ENCODE data around the gene MED22. TPM values are rescaled to one million over a fixed set of nuclear protein-coding genes. Genes with fewer than 3 reads are reported as not detected.

Gene MED22
- polyA plus RNA-seq, 3 donors: 6.8 to 27.7 (median 9.6) TPM

- Mint-ChIP-seq H3K27me3 (ENCODE audit: low read depth in 3 of 3) (peaks cover 4 to 19% (median 7%) of the 10 kb centered on the region in 3 donors), H3K4me3 (no peak overlapping the region), H3K4me1 (no peaks in the 10 kb centered on the region), H3K36me3 (no peaks in the 10 kb centered on the region), H3K9me3 (peaks cover 0 to 3% (median 0%) of the 10 kb centered on the region in 7 donors), H3K27ac (peak overlapping the region in 1 of 7 donors; percentile 53)
- Histone ChIP-seq H3K9me3 (replicated peaks in 1 of 2; ENCODE audit: control insufficient read depth in 1 of 2, insufficient read depth in 1 of 2, low read length in 2 of 2) (no peaks in the 10 kb centered on the region), H3K4me3 (replicated peaks in 1 of 3; ENCODE audit: low read depth in 2 of 3, low read length in 3 of 3) (no peak overlapping the region), H3K4me1 (ENCODE audit: control insufficient read depth in 1 of 2, insufficient read depth in 2 of 2, low read length in 2 of 2) (no peaks in the 10 kb centered on the region), H3K36me3 (replicated peaks in 1 of 2; ENCODE audit: control insufficient read depth in 1 of 2, insufficient read depth in 2 of 2, low read length in 2 of 2) (no peaks in the 10 kb centered on the region), H3K9ac (ENCODE audit: insufficient read depth, low read length, poor library complexity, severe bottlenecking) (no peak overlapping the region), H4K20me1 (ENCODE audit: insufficient read depth, low read length) (no peaks in the 10 kb centered on the region), H2AFZ (ENCODE audit: insufficient read depth, low read depth, low read length, poor library complexity, severe bottlenecking) (no peak overlapping the region), H3K4me2 (replicated peaks; ENCODE audit: extremely low read depth, low read length, poor library complexity, severe bottlenecking) (no peak overlapping the region), H3K27ac (ENCODE audit: low read depth in 1 of 2, low read length in 2 of 2) (no peak overlapping the region), H3K79me2 (ENCODE audit: insufficient read depth, low read length) (no peaks in the 10 kb centered on the region), H3K27me3 (ENCODE audit: control insufficient read depth in 2 of 2, insufficient read depth in 2 of 2, low read length in 2 of 2) (no peaks in the 10 kb centered on the region)
- no peak for DNase-seq
- 88% methylated on average over 5 of the region's 7 CpGs for WGBS (ENCODE audit: insufficient coverage)
- no peak for TF ChIP-seq CTCF (IDR thresholded peaks at IDR 0.05)
- intact Hi-C loops (cut with micrococcal nuclease): no loop called here
Observed at GRCh38 chr9:133390713-133391112, 42.8 kb upstream of the MED22 start.

GRCh38 chr9:133389562-133389961 is 41.6 kb upstream of the MED22 start:
- no peak for DNase-seq
- H4K20me1 ChIP-seq (ENCODE audit: insufficient read depth, low read length): no peaks in the 10 kb centered on the region
- peaks cover 4 to 12% (median 6%) of the 10 kb centered on the region in 3 donors for H3K27me3 Mint-ChIP-seq (ENCODE audit: low read depth in 3 of 3)
- H3K9me3 Mint-ChIP-seq: peaks cover 0 to 3% (median 0%) of the 10 kb centered on the region in 7 donors
- H3K27ac Mint-ChIP-seq: no peak overlapping the region
- H3K4me3 Mint-ChIP-seq: no peak overlapping the region
- H3K9me3 ChIP-seq (replicated peaks in 1 of 2; ENCODE audit: control insufficient read depth in 1 of 2, insufficient read depth in 1 of 2, low read length in 2 of 2): no peaks in the 10 kb centered on the region
- H3K4me1 Mint-ChIP-seq: no peaks in the 10 kb centered on the region
- H3K27me3 ChIP-seq (ENCODE audit: control insufficient read depth in 2 of 2, insufficient read depth in 2 of 2, low read length in 2 of 2): no peaks in the 10 kb centered on the region
- WGBS (ENCODE audit: insufficient coverage): 95% methylated on average over 13 of the region's 13 CpGs
- no peak overlapping the region for H2AFZ ChIP-seq (ENCODE audit: insufficient read depth, low read depth, low read length, poor library complexity, severe bottlenecking)
- H3K4me1 ChIP-seq (ENCODE audit: control insufficient read depth in 1 of 2, insufficient read depth in 2 of 2, low read length in 2 of 2): no peaks in the 10 kb centered on the region
- no peaks in the 10 kb centered on the region for H3K36me3 Mint-ChIP-seq
- H3K4me2 ChIP-seq (replicated peaks; ENCODE audit: extremely low read depth, low read length, poor library complexity, severe bottlenecking): no peak overlapping the region
- H3K4me3 ChIP-seq (replicated peaks in 1 of 3; ENCODE audit: low read depth in 2 of 3, low read length in 3 of 3): no peak overlapping the region
- no peaks in the 10 kb centered on the region for H3K36me3 ChIP-seq (replicated peaks in 1 of 2; ENCODE audit: control insufficient read depth in 1 of 2, insufficient read depth in 2 of 2, low read length in 2 of 2)
- H3K9ac ChIP-seq (ENCODE audit: insufficient read depth, low read length, poor library complexity, severe bottlenecking): no peak overlapping the region
- no peaks in the 10 kb centered on the region for H3K79me2 ChIP-seq (ENCODE audit: insufficient read depth, low read length)
- no peak overlapping the region for H3K27ac ChIP-seq (ENCODE audit: low read depth in 1 of 2, low read length in 2 of 2)
- intact Hi-C loops (cut with micrococcal nuclease): no loop called here
- no peak for TF ChIP-seq CTCF (IDR thresholded peaks at IDR 0.05)
